Central memory CD4-positive, alpha-beta T cell (primary cell): ENCODE data around the gene LMNTD1.
"Not testable (repeated sequence)": the region's sequence is repeated elsewhere in the genome, so short reads cannot be mapped to it uniquely, and the experiment has no call there.

ENCODE experiments used
- DNase-seq: peaks from one replicate; pipeline ENCODE4 v3.0.0; 2022

The LMNTD1 gene

DNA sequence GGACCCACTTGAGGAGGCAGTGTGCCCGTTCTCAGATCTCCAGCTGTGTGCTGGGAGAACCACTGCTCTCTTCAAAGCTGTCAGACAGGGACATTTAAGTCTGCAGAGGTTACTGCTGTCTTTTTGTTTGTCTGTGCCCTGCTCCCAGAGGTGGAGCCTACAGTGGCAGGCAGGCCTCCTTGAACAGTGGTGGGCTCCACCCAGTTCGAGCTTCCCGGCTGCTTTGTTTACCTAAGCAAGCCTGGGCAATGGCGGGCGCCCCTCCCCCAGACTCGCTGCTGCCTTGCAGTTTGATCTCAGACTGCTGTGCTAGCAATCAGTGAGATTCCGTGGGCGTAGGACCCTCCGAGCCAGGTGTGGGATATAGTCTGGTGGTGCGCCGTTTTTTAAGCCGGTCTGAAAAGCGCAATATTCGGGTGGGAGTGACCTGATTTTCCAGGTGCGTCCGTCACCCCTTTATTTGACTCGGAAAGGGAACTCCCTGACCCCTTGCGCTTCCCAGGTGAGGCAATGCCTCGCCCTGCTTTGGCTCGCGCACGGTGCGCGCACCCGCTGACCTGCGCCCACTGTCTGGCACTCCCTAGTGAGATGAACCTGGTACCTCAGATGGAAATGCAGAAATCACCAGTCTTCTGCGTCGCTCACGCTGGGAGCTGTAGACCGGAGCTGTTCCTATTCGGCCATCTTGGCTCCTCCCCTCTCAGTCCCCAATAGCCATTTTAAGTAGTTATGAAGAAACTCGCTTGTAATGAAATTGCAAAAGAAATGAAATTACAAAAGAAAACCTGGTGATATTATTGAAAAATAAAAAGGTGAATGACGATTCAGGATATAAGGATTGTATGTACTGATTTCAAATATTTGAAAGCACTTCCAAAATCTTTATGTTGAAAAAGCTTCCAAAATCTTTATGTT is 63.9 kb downstream of the LMNTD1 start:
- DNase-seq, result not testable (repeated sequence)

DNA sequence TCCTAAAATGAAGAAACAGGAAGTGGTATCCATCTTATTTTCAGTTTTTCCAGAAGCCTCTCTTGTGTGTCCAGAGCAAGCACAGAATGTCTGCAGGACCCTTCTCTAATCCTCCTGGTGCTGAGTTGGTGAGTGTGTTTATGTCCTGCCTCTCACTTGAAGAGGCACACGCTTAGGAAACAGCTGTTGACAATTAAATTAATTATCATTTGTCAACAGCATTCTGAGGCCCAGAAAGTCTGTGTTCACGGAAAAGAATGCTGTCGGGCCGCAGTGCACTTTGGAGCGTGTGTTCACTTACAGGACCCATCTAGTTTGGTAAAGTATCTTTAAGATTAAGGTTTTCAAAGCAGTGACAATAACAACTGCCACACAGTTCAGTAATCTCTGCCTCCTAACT is 70.5 kb downstream of the LMNTD1 start:
- no peak for DNase-seq

DNA sequence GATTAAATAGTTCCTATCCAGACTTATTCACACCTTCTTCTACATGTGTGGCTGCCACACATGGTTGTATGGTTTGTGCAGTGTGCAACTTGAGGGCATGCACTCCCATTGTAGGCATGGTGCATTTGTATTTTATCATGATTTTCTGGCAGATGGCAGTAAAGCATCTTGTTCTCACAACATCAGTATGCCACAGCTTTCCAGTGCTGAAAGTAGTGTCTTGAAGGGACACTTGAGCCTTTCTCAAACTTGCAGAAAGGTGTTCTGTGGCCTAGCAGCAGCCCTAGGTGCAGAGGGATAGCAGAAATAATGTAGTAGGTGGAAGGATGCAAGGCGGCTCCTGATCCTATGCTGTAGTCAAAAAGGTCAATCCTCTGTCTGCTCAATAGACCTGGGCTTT is 72.9 kb downstream of the LMNTD1 start:
- DNase-seq, result no peak

DNA sequence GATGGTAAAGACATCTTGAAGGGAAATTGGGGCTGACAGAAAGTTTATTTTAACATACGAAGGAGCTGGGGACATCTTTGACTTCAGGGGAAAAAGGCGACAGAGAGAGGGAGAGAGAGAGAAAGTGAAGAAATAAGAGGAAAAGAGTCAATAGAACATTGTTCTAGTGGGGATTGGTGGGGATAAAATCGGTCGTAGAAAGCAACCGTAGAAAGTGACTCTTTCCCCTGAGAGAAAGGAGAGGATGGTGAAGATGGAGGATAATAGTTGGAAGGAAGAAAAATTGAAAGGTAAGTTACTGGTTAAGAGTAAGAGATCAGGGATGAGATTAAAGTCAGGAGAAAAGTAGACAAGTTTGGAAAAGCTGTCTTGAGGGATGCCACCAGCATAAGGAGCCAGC is 75.9 kb downstream of the LMNTD1 start:
- no peak for DNase-seq

- no peak for DNase-seq
These were observed 80.6 kb downstream of the LMNTD1 start for GRCh38 chr12:25472453-25472852.

DNA sequence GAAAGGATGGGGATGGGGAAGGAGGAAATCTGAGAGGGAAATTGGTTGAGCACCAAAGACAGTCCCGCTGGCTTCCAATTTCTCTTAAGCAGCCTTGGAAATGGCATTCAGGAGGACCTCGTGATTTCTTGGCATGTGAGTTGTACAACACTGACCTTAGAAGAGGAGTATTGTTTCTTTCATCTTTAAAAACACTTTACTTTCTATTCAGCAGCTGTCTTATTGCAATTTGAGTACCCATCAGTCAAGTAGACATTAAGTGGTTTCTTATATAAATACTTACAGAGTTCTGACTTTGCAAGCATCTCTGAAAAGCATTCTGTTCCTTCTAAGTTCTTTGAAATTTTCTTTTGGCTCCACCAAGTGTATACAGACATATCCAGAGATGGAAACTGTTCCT is 83.2 kb downstream of the LMNTD1 start:
- DNase-seq, result no peak

DNA sequence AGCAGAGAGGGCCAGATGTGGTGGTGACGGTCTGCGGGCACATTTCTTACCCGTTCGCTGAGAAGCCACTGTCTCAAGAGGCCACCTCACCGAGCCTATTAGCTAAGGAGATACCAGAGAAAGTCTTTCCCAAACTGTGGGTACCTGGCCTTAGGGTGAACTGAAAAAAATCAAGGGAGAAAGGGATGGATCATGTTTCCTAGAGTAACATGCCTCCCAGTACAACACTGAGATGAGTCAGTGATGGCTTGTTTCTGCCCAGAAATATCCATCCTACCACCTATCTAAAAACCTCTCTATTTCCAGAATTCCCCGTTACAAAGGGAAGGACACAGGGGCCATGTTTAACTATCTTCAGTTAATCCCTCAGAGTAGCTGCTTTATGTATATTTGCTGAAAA is 83.7 kb downstream of the LMNTD1 start:
- no peak for DNase-seq

DNA sequence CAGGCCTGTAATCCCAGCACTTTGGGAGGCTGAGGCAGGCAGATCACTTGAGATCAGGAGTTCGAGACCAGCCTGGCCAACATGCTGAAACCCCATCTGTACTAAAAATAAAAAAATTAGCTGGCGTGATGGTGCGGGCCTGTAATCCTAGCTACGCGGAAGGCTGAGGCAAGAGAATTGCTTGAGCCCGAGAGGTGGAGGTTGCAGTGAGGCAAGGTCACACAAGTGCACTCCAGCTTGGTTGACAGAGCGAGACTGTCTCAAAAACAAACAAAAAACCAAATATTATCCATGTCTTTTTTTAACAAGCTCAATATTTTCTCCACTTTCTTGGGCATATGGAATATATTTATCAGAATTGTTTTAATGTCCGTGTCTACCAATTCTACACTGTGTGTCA is 89.6 kb downstream of the LMNTD1 start:
- DNase-seq, result no peak

- DNase-seq, result no peak
These were observed 90.1 kb downstream of the LMNTD1 start for GRCh38 chr12:25463005-25463404.

GRCh38 chr12:25459541-25459951 is 93.5 kb downstream of the LMNTD1 start:
- no peak for DNase-seq

GRCh38 chr12:25458047-25458552 is 95.0 kb downstream of the LMNTD1 start:
- no peak for DNase-seq

- no peak for DNase-seq
These were observed 96.6 kb downstream of the LMNTD1 start for GRCh38 chr12:25456474-25456873.

DNA sequence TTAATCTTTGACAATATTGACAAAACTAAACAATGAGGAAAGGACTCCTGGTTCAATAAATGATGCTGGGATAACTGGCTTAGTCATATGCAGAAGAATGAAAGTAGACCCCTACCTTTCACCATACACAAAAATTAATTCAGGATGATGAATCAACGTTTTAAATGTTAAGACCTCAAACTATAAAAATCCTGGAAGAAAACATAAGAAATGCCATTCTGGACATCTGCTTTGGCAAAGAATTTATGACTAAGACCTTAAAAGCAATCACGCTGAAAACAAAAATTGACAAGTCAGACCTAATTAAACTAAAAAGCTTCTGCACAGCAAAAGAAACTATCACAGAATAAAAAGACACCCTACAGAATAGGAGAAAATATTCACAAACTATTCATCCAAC is 97.4 kb downstream of the LMNTD1 start:
- DNase-seq, result no peak

GRCh38 chr12:25449007-25449406 is 104.1 kb downstream of the LMNTD1 start:
- DNase-seq, result no peak

GRCh38 chr12:25447046-25447445 is 106.0 kb downstream of the LMNTD1 start:
- no peak for DNase-seq

- no peak for DNase-seq
These were observed 114.4 kb downstream of the LMNTD1 start for GRCh38 chr12:25438638-25439037.

DNA sequence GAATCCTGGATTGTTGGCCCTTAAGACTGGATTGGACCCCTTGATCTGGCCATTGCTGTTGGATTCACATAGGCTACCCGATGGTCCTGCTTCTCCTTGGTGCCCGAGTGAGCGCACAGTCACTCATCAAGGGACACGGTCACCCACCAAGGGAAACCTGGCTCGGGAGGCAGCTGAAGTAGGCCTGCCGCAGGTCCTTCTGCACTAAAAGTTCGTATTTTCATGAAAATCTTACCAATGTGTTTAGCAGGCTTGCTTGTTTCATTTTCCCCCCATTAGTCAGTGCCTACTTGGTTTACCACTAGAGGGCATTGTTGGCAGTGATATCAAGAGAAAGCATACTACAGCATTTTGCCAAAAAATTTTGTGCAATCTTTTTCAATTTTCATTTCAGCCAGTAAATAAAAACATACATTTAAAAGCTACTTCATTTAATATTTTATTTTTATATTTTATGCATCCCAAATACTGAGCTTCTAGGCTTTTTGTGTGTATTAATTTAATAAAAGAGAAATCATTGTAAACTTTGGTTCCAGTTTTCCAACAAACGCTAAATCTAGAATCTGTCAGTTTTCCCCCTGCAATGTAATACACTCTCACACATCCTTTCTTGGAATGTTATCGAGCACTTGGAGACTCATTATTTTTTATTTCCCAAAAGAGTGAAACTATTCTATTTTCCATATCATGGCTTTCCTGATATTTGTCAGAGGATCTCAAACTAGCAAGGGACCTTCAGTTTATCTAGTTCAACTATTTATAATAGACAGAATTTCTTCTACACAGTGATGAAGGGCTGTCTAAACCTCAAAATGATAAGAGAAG is 116.7 kb downstream of the LMNTD1 start:
- DNase-seq, result peak; percentile 12

DNA sequence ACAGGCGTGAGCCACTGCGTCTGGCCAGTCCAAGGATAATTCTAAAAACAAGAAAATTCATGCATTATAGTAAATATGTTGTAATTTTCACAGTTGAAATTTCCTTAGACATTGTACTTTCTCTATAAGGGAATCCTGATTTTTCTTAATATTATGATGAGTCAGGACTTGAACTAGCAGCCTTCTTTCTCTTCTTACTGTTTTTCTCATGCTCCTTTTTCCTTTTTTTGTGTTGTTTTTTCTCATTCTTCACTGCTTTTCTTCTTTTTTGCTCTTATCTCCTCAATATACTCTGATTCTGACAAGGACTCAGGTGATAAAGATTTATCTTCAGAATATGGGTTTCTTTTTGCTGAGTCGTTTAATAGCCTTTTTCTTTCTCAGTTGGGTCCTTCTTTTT is 117.7 kb downstream of the LMNTD1 start:
- DNase-seq, result no peak

- no peak for DNase-seq
These were observed 118.6 kb downstream of the LMNTD1 start for GRCh38 chr12:25434515-25434914.

DNA sequence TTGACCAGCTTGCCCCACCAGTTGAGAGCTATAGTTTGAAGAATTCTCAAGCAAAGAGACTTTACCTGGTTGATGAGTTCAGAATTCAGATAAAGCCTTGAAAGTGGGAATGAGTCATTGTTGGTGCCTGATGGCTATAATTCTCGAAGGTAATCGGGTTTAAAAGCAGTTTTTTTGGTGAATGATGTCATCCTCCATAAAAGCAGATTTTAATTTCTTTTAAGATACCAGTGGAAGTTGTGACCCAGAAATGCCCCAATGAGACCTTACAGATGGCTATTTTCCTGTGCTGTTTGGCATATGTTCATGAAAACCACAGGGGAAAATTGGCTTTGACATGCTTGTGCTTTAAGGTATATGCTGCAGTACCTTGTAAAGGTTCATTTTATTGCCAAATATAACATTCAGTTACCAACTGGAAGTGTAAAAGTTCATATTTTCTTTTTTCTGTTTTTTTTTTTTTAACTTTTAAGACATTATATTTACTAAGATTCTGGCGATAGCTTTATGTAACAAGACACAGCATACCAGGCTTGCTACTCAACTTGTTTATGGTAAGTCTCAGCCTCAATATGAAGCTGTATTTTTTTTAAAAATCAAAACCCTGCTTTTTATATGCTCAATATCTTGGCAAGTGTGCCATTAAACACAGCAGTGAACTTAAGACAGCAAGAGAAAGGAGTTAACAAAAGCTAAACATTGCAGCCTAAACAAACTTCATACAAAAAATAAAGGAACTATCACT is 119.3 kb downstream of the LMNTD1 start:
- DNase-seq, result no peak

GRCh38 chr12:25433024-25433423 is 120.1 kb downstream of the LMNTD1 start:
- DNase-seq, result no peak

GRCh38 chr12:25427337-25428249 is 125.5 kb downstream of the LMNTD1 start:
- DNase-seq, result no peak
